GM12878 (cell line): ENCODE results near the gene NEMF.

Source experiments
- CHD2 ChIP-seq: IDR thresholded peaks from 2 replicates; pipeline ENCODE4 v1.6.1; 2011; ENCODE audit warnings: low read depth, low read length, improper control_type of control experiment, borderline replicate concordance
- POLR2A ChIP-seq: IDR thresholded peaks from 2 replicates; pipeline ENCODE4 v1.6.1; 2011; ENCODE audit warnings: low read depth, mild to moderate bottlenecking, low read length
- POLR2AphosphoS5 ChIP-seq: IDR thresholded peaks from 2 replicates; pipeline ENCODE4 v1.6.1; 2011; ENCODE audit warnings: mild to moderate bottlenecking, low read length, inconsistent platforms
- YY1 ChIP-seq: IDR thresholded peaks from 2 replicates; pipeline ENCODE4 v1.6.1; 2011; ENCODE audit warnings: low read depth, mild to moderate bottlenecking, low read length
- TF ChIP-seq, protein P1 (sequence below): IDR thresholded peaks from 2 replicates; pipeline ENCODE4 v1.6.1; 2012; ENCODE audit warnings: mild to moderate bottlenecking, low read depth, low read length
- TF ChIP-seq, protein P2 (sequence below): fragments of 450-650 bp; IDR thresholded peaks from 2 replicates; pipeline ENCODE4 v1.6.1; 2017; ENCODE audit warnings: mild to moderate bottlenecking, low read depth, inconsistent platforms; ENCODE audit not compliant: poor library complexity, severe bottlenecking
- TF ChIP-seq, protein P3 (sequence below): fragments of 450-650 bp; IDR thresholded peaks from 2 replicates; pipeline ENCODE4 v1.6.1; 2014; ENCODE audit warnings: mild to moderate bottlenecking
- TF ChIP-seq, protein P4 (sequence below), 3 experiments: IDR thresholded peaks in 2 of 3; conservative IDR thresholded peaks in 1 of 3; 2 replicates each; pipeline ENCODE4 v1.5.1; 2011; ENCODE audit warnings: low read depth in 3 of 3, low read length in 3 of 3, mild to moderate bottlenecking in 3 of 3, control low read depth in 2 of 3, moderate library complexity in 2 of 3, inconsistent platforms in 1 of 3, mixed read lengths in 1 of 3; ENCODE audit not compliant: control insufficient read depth in 2 of 3, insufficient read depth in 1 of 3; ENCODE audit errors: extremely low read depth in 1 of 3

GRCh38 chr14:49796025-49796424 is 56.6 kb downstream of the NEMF start:
- TF ChIP-seq CHD2 (no peak), YY1 (no peak), POLR2A (no peak), POLR2AphosphoS5 (no peak)
- TF ChIP-seq, protein P1, sequence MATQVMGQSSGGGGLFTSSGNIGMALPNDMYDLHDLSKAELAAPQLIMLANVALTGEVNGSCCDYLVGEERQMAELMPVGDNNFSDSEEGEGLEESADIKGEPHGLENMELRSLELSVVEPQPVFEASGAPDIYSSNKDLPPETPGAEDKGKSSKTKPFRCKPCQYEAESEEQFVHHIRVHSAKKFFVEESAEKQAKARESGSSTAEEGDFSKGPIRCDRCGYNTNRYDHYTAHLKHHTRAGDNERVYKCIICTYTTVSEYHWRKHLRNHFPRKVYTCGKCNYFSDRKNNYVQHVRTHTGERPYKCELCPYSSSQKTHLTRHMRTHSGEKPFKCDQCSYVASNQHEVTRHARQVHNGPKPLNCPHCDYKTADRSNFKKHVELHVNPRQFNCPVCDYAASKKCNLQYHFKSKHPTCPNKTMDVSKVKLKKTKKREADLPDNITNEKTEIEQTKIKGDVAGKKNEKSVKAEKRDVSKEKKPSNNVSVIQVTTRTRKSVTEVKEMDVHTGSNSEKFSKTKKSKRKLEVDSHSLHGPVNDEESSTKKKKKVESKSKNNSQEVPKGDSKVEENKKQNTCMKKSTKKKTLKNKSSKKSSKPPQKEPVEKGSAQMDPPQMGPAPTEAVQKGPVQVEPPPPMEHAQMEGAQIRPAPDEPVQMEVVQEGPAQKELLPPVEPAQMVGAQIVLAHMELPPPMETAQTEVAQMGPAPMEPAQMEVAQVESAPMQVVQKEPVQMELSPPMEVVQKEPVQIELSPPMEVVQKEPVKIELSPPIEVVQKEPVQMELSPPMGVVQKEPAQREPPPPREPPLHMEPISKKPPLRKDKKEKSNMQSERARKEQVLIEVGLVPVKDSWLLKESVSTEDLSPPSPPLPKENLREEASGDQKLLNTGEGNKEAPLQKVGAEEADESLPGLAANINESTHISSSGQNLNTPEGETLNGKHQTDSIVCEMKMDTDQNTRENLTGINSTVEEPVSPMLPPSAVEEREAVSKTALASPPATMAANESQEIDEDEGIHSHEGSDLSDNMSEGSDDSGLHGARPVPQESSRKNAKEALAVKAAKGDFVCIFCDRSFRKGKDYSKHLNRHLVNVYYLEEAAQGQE, result no peak
- TF ChIP-seq, protein P2, sequence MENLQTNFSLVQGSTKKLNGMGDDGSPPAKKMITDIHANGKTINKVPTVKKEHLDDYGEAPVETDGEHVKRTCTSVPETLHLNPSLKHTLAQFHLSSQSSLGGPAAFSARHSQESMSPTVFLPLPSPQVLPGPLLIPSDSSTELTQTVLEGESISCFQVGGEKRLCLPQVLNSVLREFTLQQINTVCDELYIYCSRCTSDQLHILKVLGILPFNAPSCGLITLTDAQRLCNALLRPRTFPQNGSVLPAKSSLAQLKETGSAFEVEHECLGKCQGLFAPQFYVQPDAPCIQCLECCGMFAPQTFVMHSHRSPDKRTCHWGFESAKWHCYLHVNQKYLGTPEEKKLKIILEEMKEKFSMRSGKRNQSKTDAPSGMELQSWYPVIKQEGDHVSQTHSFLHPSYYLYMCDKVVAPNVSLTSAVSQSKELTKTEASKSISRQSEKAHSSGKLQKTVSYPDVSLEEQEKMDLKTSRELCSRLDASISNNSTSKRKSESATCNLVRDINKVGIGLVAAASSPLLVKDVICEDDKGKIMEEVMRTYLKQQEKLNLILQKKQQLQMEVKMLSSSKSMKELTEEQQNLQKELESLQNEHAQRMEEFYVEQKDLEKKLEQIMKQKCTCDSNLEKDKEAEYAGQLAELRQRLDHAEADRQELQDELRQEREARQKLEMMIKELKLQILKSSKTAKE, result no peak
- TF ChIP-seq, protein P3, sequence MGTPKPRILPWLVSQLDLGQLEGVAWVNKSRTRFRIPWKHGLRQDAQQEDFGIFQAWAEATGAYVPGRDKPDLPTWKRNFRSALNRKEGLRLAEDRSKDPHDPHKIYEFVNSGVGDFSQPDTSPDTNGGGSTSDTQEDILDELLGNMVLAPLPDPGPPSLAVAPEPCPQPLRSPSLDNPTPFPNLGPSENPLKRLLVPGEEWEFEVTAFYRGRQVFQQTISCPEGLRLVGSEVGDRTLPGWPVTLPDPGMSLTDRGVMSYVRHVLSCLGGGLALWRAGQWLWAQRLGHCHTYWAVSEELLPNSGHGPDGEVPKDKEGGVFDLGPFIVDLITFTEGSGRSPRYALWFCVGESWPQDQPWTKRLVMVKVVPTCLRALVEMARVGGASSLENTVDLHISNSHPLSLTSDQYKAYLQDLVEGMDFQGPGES, result no peak
- TF ChIP-seq, protein P4, sequence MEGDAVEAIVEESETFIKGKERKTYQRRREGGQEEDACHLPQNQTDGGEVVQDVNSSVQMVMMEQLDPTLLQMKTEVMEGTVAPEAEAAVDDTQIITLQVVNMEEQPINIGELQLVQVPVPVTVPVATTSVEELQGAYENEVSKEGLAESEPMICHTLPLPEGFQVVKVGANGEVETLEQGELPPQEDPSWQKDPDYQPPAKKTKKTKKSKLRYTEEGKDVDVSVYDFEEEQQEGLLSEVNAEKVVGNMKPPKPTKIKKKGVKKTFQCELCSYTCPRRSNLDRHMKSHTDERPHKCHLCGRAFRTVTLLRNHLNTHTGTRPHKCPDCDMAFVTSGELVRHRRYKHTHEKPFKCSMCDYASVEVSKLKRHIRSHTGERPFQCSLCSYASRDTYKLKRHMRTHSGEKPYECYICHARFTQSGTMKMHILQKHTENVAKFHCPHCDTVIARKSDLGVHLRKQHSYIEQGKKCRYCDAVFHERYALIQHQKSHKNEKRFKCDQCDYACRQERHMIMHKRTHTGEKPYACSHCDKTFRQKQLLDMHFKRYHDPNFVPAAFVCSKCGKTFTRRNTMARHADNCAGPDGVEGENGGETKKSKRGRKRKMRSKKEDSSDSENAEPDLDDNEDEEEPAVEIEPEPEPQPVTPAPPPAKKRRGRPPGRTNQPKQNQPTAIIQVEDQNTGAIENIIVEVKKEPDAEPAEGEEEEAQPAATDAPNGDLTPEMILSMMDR (IDR thresholded peaks at IDR 0.05 in 2 of 3, conservative IDR thresholded peaks at IDR 0.05 in 1 of 3; ENCODE audit: control insufficient read depth in 2 of 3, extremely low read depth in 1 of 3, insufficient read depth in 1 of 3, low read depth in 3 of 3, low read length in 3 of 3), result no peak
